Measurements from ENCODE around the gene UCHL3. TPM values are rescaled to one million over a fixed set of nuclear protein-coding genes. Genes with fewer than 3 reads are reported as not detected.
A peak's percentile ranks its signal among the peaks of the same experiment; 100 is the strongest.

Gene UCHL3
- total and polyA plus RNA-seq, 2 of the 8 experiments (the other 6 are each of a cell fraction or from before 2014, with no cell fraction given): 33.0 to 61.1 TPM

GRCh38 chr13:75637181-75637750 is 87.7 kb downstream of the UCHL3 start:
- ChIA-PET CTCF (ENCODE audit: partially characterized antibody) (interaction anchor here (1.0 to 2.5 kb wide), 2 partner anchors 37 to 58 kb away, joined by 4 to 7 read pairs; no protein-coding TSS in a partner anchor), POLR2A (ENCODE audit: partially characterized antibody) (interaction anchor here (1.6 kb wide), 1 partner anchor 24 kb away, joined by 3 read pairs; no protein-coding TSS in a partner anchor)
- Histone ChIP-seq H3K4me2 (ENCODE audit: insufficient read depth in 1 of 2, low read depth in 2 of 2, low read length in 2 of 2) (peak overlapping the region; percentile 84 to 88), H4K91ac (replicated peaks; ENCODE audit: insufficient read length, low read length) (no peak overlapping the region), H4K8ac (ENCODE audit: extremely low read depth, insufficient read depth, low read length) (no peak overlapping the region), H3K23ac (ENCODE audit: insufficient read length) (no peak overlapping the region), H3K9me3 (ENCODE audit: insufficient read depth in 2 of 2, low read depth in 1 of 2, low read length in 1 of 2) (no peaks in the 10 kb centered on the region), H2BK12ac (ENCODE audit: low read depth, low read length) (0 out of 2 replicates have a peak overlapping the region, but pooled peaks have one; percentile 3), H3K56ac (replicated peaks; ENCODE audit: insufficient read length, low read depth, low read length) (no peak overlapping the region), H3K23me2 (ENCODE audit: low read depth, low read length) (peaks cover 16% of the 10 kb centered on the region; the same call in 1 of the 2 replicates), H3K4me1 (replicated peaks in 1 of 4; ENCODE audit: control insufficient read depth in 3 of 4, insufficient read depth in 4 of 4, low read length in 3 of 4) (peaks cover 3 to 13% (median 7%) of the 10 kb centered on the region in 4 experiments), H3K4me3 (ENCODE audit: extremely low read depth in 1 of 4, insufficient read depth in 2 of 4, low read depth in 3 of 4, low read length in 4 of 4) (peak overlapping the region; percentile 27 to 84 (median 64)), H4K5ac (ENCODE audit: insufficient read length, low read depth, low read length) (no peak overlapping the region), H2BK15ac (ENCODE audit: low read length) (no peak overlapping the region), H3K27ac (ENCODE audit: low read depth, low read length) (no peak overlapping the region), H4K20me1 (replicated peaks in 1 of 2; ENCODE audit: control insufficient read depth in 1 of 2, insufficient read depth in 2 of 2, low read length in 2 of 2) (no peaks in the 10 kb centered on the region), H3K14ac (ENCODE audit: insufficient read length) (no peak overlapping the region), H2AFZ (ENCODE audit: low read length) (0 out of 2 replicates have a peak overlapping the region, but pooled peaks have one; percentile 31), H2BK5ac (ENCODE audit: low read depth, low read length) (no peak overlapping the region), H3K27me3 (replicated peaks in 1 of 4; ENCODE audit: control insufficient read depth in 3 of 4, extremely low read depth in 1 of 4, insufficient read depth in 3 of 4, low read length in 3 of 4) (peaks cover 4 to 30% (median 16%) of the 10 kb centered on the region in 4 experiments), H3K9ac (replicated peaks in 1 of 4; ENCODE audit: extremely low read depth in 1 of 4, low read depth in 3 of 4, low read length in 3 of 4) (0 out of 7 replicates have a peak overlapping the region, but pooled peaks of 1 of the 4 experiments have one; percentile 11), H3K79me1 (ENCODE audit: low read depth, low read length) (no peaks in the 10 kb centered on the region), H3K79me2 (ENCODE audit: control insufficient read depth in 1 of 2, insufficient read depth in 2 of 2, low read length in 2 of 2) (no peaks in the 10 kb centered on the region), H3K4ac (replicated peaks; ENCODE audit: insufficient read length, low read depth, low read length) (no peak overlapping the region), H2BK120ac (replicated peaks; ENCODE audit: low read depth, low read length) (no peak overlapping the region), H2AK5ac (ENCODE audit: low read depth, low read length) (no peak overlapping the region), H3K36me3 (ENCODE audit: control insufficient read depth in 2 of 4, insufficient read depth in 4 of 4, low read length in 3 of 4) (no peaks in the 10 kb centered on the region), H3K18ac (ENCODE audit: extremely low read depth, low read length) (0 out of 2 replicates have a peak overlapping the region, but pooled peaks have one; percentile 4), H2BK20ac (ENCODE audit: low read length) (no peak overlapping the region)
- no peak for DNase-seq (ENCODE audit: low read depth in 1 of 2, low spot score in 2 of 2)
- no peak for TF ChIP-seq CHD2 (IDR thresholded peaks at IDR 0.05; ENCODE audit: low read length)
- TF ChIP-seq E2F6 (IDR thresholded peaks at IDR 0.05): peak; percentile 30; the same call in 1 of the 2 replicates
- TF ChIP-seq MAX (IDR thresholded peaks at IDR 0.05): 0 out of 2 replicates have a peak, but pooled peaks have one; percentile 10
- no peak for TF ChIP-seq SP4 (IDR thresholded peaks at IDR 0.05; ENCODE audit: low read length)
- no peak for TF ChIP-seq EZH2 (IDR thresholded peaks at IDR 0.05; ENCODE audit: low read depth, low read length, severe bottlenecking)
- 7% methylated on average over 16 of the region's 17 CpGs; no CpG with 5 or more reads in 1 of the 2 experiments for WGBS, 2 experiments (ENCODE audit: extremely low coverage in 1 of 2, insufficient coverage in 1 of 2, insufficient read length in 1 of 2, insufficient replicate concordance in 2 of 2, low coverage in 1 of 2, low lambda C conversion rate in 2 of 2, missing lambda C conversion rate in 1 of 2)
- no peak for FAIRE-seq

Data from H1 (cell line).